ENCODE measurements around the gene MROH8. TPM values are rescaled to one million over a fixed set of nuclear protein-coding genes. Genes with fewer than 3 reads are reported as not detected.

The MROH8 gene
- total and polyA plus RNA-seq, 8 donors = 1.8 to 7.0 (median 5.3) TPM

GRCh38 chr20:37160683-37161082 is 18.7 kb downstream of the MROH8 start:
- H3K4me3 ChIP-seq = no peak overlapping the region
- H3K27ac ChIP-seq = no peak overlapping the region
- no peaks in the 10 kb centered on the region for H3K4me1 ChIP-seq
- DNase-seq = no peak
- intact Hi-C loops (cut with DNase I) = no loop called here
- ATAC-seq = no peak
- H3K36me3 ChIP-seq = no peaks in the 10 kb centered on the region
- no peak for TF ChIP-seq CTCF (IDR thresholded peaks at IDR 0.05)
- no peaks in the 10 kb centered on the region for H3K27me3 ChIP-seq
- H3K9me3 ChIP-seq = no peaks in the 10 kb centered on the region

GRCh38 chr20:37158248-37158647 is 21.1 kb downstream of the MROH8 start:
- no peaks in the 10 kb centered on the region for H3K9me3 ChIP-seq
- no peaks in the 10 kb centered on the region for H3K36me3 ChIP-seq
- no peak for TF ChIP-seq CTCF (IDR thresholded peaks at IDR 0.05)
- no peaks in the 10 kb centered on the region for H3K27me3 ChIP-seq
- H3K4me3 ChIP-seq = no peak overlapping the region
- H3K27ac ChIP-seq = no peak overlapping the region
- H3K4me1 ChIP-seq = no peaks in the 10 kb centered on the region
- ATAC-seq = no peak
- intact Hi-C loops (cut with DNase I) = no loop called here
- no peak for DNase-seq

- intact Hi-C loops (cut with DNase I) = no loop called here
- Histone ChIP-seq H3K27me3 (no peaks in the 10 kb centered on the region), H3K36me3 (no peaks in the 10 kb centered on the region), H3K4me3 (no peak overlapping the region), H3K4me1 (no peaks in the 10 kb centered on the region), H3K9me3 (no peaks in the 10 kb centered on the region), H3K27ac (no peak overlapping the region)
- ATAC-seq (no peak), DNase-seq (no peak)
- no peak for TF ChIP-seq CTCF (IDR thresholded peaks at IDR 0.05)
Measured at GRCh38 chr20:37155987-37156386, 23.4 kb downstream of the MROH8 start.

- H3K4me3 ChIP-seq = no peak overlapping the region
- H3K27me3 ChIP-seq = no peaks in the 10 kb centered on the region
- intact Hi-C loops (cut with DNase I) = no loop called here
- no peaks in the 10 kb centered on the region for H3K9me3 ChIP-seq
- no peak for DNase-seq
- H3K36me3 ChIP-seq = no peaks in the 10 kb centered on the region
- no peaks in the 10 kb centered on the region for H3K4me1 ChIP-seq
- H3K27ac ChIP-seq = no peak overlapping the region
- ATAC-seq = peak; percentile 64
- no peak for TF ChIP-seq CTCF (IDR thresholded peaks at IDR 0.05)
Measured at GRCh38 chr20:37154684-37155298, 24.6 kb downstream of the MROH8 start.

- no peak for ATAC-seq
- no peak for DNase-seq
- Histone ChIP-seq H3K9me3 (no peaks in the 10 kb centered on the region), H3K36me3 (no peaks in the 10 kb centered on the region), H3K4me3 (no peak overlapping the region), H3K4me1 (no peaks in the 10 kb centered on the region), H3K27me3 (no peaks in the 10 kb centered on the region), H3K27ac (no peak overlapping the region)
- intact Hi-C loops (cut with DNase I) = no loop called here
- TF ChIP-seq CTCF (IDR thresholded peaks at IDR 0.05) = no peak
Measured at GRCh38 chr20:37152284-37152683, 27.1 kb downstream of the MROH8 start.
